KG1 (cell line): ENCODE data around the gene HOXA3.

Experiments used
- DNase-seq: peaks from one replicate; lab custom pipeline; 2025; lab: John Stamatoyannopoulos, UW

Gene HOXA3

GRCh38 chr7:27128776-27129728 is 23.3 kb downstream of the HOXA3 start:
- no peak for DNase-seq

DNA sequence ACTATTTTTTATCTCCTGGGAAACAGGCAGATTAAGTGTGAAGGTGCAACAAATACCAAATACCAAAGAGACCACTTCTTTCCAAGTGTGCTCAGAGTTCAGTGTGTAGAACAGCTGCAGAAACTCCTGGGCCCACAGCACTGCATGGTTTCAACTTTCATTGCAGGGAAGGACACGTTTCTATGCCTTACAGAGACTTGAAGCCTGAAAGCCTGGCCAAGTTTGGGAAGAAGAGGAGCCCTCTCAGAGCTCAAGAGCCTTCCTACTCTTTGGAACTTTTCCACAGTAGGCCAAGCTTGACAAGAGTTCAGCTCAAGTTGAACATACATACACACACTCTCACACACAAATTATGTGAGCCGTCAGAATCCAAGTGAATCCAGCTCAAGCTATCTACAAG is 24.3 kb downstream of the HOXA3 start:
- DNase-seq, result no peak

DNA sequence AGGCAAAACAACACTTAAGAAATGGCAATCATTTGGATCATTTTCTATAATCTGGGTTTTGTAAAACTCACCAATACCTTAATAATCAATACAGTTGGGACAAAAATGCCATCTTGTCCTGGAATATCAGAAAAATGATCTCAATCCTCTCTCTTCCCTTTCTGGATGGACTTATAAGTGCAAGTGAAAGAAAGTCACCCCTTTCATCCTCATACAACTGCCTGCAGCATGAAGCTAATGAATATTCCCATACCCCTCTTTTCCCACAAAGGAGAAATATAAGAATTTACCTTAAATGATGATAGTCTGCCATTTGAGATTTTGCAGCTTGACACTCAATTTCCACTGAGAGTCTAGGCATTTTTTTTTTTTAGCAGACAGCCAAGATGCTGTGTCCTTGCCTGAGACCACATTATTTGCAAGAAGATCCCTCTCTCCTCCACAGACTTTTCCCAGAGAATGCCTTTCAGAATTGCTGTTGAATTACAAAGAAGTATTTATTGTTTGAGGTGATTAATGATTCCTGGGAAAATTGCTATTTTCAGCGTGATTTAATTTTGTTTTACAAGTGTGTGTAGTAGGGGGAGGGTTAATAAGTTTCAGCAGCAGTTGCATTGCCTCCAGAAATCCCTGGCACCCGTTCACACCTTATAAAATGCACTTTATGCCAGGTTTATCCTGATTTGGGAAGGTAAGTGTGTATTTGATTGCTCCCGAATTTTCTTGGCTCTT is 25.6 kb downstream of the HOXA3 start:
- DNase-seq, result no peak

DNA sequence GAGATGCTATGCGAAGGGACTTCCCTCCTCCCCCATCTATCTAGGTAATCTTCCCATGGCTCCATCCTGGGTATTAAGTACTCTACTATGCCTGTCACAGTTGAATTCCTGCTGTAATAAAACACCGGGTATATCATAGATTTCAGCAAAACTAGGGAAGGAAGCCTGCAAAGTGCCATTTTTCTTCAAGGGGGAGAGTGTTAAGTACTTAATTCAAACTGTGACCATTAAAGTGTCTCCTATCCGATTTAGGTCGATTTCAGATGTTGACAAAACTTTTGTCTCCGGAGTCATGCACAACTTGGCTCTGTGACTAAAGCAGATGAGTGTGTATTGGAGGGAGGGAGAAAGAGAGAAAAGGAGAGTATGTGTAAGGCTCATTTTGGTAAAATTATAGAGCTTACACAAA is 26.4 kb downstream of the HOXA3 start:
- no peak for DNase-seq

DNA sequence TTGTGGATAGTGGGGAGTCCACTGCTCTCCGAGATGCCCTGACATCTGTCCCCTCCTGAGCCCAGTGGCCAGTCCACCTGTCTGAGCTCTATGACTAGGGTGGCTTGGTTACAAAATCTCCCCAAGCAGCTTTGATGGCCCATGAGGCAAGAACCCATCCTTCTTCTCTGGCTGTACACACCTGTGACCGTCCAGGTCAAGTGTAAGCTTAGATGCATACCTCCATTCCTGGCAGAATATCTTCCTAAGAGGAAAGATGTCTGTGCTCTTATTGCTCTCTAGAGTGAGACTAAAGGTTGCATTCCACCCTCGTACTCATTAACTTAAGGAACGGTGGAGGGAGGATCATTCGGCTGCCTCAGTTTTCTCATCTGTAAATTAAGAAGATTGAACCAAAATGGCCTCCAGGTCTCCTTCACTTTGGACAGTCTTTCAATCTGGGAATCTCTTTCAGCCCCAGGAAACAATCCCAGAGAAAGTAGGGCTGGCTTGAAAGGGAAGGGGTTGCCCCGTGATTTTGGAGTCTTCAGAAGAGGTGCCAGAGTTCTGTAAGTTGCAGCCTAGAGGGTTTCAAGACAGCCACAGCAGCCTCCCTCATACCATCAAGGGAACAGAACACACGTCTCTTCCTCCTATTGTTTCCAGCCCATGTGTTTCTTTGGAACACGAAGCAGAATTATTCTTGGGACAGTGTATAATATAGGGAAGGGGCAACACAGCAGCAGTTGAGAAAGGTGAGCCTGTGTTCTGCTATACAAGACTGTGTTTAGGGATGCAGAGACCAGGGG is 27.3 kb downstream of the HOXA3 start:
- no peak for DNase-seq

DNA sequence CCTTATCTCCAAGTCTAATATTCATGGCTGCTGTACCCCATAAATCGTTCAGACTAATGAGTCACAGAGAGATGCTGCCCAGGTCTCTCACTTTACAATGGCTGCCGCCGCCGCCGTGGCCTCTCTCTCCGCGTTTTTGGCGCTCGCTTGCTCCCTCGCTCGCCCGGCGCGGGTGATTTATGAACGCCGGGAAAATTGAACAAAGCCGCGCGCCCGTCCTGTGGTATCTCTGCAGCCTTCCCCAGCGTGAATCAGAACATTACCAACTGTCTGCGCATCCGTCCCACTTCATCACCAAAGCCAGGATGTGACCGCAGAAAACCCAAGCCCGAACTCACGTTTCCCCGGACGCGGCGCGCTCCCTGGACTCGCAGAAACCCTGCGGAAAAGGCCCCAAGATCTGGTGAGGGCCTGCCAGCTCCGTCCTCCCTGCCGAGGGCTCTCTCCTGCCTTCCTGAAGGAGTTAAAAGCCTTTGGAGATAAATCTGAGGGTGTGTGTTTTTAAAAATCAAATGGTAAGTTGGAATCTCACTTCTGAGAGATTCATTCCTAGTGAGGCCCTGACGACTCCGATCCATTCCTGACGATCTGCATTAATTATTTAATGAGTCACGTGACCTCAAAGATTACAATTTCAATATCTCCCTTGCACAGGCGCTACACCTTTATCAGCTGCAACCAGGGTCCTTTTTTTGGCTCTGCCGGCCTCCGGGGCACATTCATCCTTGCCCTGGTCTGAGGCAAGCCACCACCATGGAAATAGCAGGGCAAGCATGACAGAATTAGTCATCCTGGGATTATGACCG is 28.1 kb downstream of the HOXA3 start:
- no peak for DNase-seq

- DNase-seq, result no peak
Observed at GRCh38 chr7:27123477-27124053, 28.8 kb downstream of the HOXA3 start.

DNA sequence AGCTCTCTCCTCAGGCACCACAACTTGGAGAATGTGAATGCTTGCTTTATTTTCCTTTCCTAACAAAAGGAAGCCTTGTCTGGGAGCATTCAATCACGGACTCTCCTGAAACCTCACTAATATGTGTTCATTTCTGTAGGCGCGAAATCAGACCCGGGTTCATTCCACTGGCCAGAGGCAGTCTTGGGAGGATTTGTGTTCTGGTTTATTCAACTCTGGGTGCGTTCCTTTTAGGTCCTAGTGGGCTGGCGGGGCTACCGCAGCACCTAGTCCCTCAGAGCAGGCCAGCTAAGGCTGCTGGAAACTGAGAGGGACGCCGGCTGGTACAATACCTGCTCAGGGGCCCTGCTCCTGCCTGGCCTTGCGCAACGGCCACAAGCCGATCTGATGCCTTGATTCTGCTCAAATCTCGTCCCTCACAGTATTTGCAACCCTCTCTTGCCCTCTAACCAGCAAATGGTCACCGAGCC is 29.3 kb downstream of the HOXA3 start:
- no peak for DNase-seq

GRCh38 chr7:27122077-27122910 is 30.1 kb downstream of the HOXA3 start:
- no peak for DNase-seq

DNA sequence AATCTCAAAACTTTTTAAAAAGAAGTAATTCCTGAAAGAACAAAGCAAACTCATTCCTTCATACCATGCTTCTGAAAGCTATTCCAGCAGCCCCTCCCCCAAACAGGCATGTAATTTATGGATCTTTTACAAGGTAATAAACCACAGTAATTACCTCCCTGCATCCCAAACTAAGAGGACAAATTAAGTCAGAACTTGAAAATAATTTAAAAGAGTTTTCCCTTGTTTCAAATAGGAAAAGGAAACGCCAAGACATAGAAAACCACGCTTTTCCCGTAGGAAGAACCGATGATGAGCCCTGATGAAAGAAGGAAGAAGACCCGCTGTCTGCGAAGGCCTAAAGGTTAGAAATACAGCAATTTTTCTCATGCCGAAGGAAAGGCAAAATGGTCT is 30.7 kb downstream of the HOXA3 start:
- DNase-seq, result no peak

GRCh38 chr7:27119412-27119911 is 32.9 kb downstream of the HOXA3 start:
- DNase-seq, result no peak

GRCh38 chr7:27118580-27118979 is 33.8 kb downstream of the HOXA3 start:
- DNase-seq, result no peak

DNA sequence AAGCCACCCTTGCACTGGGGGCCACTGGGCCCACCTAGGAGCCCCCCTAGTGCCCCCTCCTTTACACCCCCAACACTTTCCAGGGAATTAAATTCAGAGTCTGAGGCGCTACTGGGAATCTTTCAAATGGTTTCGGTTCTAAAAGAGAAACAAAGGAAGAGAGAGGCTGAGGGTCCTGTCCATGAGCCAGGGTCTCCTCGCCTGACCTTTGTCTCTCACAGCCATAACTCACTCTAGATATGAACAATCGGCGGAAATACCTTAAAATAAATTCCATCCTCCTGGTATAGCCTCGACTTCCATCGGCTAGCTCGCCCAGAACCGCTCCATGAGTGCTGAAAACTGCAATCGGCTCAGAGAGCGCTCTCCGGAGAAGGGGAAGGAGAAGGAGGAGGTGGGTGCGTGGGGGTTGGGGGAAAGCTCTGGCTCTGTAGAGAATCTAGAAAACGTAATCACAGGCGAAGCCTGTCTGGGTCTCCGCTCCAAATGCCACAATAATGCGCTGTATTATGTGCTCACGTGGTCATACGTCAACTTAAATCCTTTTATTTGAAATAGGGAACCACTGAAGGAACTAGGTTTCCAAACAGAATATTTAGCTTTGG is 34.4 kb downstream of the HOXA3 start:
- no peak for DNase-seq

DNA sequence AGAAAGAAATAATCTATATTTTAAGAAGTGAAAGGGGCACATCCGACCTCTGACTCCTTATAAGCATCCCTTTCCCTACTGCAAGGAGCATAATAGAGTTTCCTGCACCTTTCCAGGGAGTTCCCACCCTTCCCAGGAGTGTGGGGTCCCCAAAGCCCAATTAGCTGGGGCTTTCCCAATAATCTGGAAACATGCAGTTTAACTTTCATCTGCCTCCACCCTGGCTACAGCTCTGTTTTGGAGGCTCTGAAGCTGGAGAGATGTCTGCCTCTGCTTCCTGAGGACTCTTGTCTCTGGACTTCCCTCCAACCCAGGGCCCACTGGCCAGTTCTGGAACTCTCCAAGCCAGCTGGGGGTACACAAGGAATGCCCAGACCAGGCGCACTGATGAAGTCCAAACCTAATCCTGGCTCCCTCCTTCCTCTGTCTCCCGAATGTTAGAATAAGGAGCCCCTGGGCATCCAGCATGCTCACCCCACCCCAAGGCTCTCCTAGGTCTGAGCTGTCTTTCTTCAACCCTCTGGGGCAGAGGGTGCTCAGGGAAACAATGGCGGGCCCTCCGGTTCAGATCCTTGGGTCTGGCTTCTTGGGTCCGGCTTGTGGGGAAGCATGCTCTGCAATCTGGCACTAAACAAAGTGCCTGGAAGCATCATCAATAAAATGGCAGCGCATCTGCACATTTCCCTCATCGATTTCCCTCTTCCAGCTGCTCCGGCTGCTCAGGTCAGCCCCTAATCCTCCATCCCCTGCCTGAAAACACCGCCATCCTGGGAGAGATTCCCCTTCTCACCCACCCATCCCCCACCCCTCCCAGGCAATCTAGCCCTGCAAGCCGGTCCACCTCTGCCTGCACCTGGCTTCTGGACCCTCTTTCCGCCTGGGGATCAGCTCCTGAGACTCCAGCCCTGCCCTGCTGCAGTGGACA is 35.2 kb downstream of the HOXA3 start:
- no peak for DNase-seq

GRCh38 chr7:27116031-27116961 is 36.1 kb downstream of the HOXA3 start:
- DNase-seq, result no peak

DNA sequence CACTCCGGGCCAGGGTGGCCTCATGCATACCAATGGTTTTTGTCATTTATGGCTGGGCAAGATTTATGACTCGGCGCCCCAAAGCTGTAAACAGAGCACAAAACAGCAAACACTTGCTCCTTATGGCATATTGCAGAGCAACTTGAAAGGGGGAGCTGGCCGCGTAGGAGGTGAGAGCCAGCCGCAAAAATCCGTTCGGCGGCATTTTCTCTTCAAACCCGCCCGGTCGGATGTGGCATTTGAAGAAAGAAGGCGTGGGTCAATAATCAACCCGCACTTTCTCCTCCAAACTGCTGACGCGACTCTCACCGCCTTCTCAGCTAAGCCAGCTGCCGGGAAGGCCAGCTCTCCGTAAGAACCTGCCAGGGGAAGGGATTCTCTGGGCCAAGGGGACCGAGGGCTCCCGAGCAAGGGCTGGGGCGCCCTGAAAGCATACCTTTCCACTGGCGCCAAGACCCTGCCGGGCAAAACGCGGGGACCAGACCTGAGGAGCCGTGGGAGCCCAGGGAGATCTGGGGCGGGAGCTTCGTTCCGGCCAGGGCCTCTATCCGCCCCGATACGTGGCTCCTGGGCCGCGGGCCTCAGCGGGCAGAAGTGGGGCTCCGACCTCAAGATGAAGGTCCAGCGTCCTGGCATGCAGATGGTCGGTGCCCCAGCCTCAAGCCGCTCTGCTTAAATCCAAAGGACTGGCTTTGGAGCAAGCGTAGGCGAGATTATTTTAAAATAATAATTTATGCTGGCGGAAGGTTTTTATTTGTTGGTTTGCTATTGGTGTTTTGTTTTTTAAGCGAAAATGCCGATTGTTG is 37.0 kb downstream of the HOXA3 start:
- DNase-seq, result no peak

- DNase-seq, result no peak
Observed at GRCh38 chr7:27114881-27115220, 37.5 kb downstream of the HOXA3 start.
